Gastroesophageal sphincter (tissue), 3 donors: Measurements from ENCODE around the gene DCP2.

Experiments used
- CTCF ChIP-seq, 4 experiments: fragments of 200-600 bp in 2 of 4; fragments of 450-650 bp in 2 of 4; sonication (generic) in 1 of 4; IDR thresholded peaks; one replicate each; pipeline ENCODE4 v1.5.1; 2017 to 2019; ENCODE audit warnings: antibody characterized with exemption in 4 of 4, mild to moderate bottlenecking in 2 of 4, moderate library complexity in 2 of 4
- EP300 ChIP-seq: sonication (generic); formaldehyde crosslinking; IDR thresholded peaks from one replicate; pipeline ENCODE4 v1.6.1; 2017; ENCODE audit warnings: antibody characterized with exemption, mild to moderate bottlenecking

- TF ChIP-seq CTCF (IDR thresholded peaks at IDR 0.05) (no peak), EP300 (no peak)
These were observed 5.3 kb upstream of the DCP2 start for GRCh38 chr5:112971276-112971675.
